NAMALWA (cell line): ENCODE data around the gene WDR74.

ENCODE experiments used
- DNase-seq: peaks from one replicate; pipeline ENCODE4 v3.0.0-alpha.2; 2015; ENCODE audit warnings: low spot score

The WDR74 gene

DNA sequence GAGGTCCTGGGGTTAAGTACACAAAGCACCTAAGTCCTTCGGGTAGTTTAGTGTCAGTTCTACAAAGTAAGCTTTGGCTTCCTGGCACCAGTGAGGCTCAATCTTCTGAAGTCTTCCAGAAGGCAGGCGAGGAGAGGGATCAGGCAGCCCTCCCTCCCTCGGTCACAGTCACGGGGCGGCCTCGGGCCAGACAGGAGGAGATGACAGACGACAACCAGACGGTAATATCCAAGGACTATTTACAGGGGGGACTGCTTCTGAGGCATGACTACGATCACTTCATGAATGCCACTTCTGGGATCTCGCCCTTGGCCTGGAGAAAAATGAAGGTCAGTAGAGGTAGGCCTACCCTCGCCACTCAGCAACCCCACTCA, 47.2 kb downstream of the WDR74 start:
- no peak for DNase-seq

DNA sequence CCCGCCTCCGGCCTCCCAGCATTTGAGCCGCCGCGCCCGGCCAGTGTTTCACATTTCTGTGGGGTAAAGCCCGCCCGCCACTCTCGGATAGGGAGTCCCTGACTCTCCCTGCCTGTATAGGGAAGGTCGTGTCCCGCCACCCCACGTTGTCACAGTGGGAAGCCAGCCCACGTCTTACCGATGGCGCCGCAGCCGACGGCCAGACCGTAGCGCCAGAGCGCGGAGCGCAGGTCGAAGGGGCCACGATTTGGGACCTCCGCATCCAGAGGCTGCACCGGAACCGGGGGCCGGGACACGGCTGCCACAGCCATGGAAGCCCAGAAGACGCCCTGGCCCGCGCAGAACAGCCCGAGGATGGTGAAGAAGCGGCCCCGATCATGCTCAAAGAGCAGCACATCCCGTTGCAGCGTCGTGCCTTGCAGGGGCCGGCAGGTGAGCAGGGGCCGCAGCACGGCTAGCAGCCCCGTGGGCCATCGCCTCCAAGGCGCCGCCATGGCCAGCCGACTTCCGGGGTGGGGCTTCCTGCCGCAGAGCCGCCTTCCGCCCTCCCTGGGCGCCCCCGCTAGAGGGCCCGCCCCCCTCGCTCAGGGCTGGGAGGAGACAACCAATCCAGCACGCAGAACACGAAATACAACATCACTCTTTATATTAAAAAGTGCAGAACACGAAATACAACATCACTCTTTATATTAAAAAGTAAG, 47.7 kb downstream of the WDR74 start, which contains the start of gene TMEM223:
Gene TMEM223, minus strand, starts transcription at position 506 of the 701 bp plus-strand sequence. Its CDS starts 12 bp downstream, at position 494.
- peak; percentile 90 for DNase-seq

DNA sequence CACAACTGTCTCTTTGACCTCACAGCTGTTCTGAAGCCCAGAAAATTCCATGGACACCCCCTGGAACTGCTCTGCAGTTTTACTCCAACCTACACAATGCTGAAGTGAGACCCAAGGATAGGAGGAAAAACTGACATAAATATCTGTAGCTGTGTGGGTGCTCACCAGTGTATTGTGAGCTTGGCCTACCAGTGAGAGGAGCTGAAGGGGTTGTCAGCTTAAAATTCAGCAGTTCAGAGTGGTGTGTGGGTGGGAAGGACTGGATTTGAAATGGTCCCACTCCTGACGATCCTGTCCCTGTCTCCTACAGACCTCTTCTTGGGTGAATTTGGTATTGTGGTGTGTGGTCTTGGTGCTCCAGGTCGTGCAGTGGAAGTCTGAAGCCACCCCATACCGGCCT, 49.8 kb downstream of the WDR74 start:
- no peak for DNase-seq

DNA sequence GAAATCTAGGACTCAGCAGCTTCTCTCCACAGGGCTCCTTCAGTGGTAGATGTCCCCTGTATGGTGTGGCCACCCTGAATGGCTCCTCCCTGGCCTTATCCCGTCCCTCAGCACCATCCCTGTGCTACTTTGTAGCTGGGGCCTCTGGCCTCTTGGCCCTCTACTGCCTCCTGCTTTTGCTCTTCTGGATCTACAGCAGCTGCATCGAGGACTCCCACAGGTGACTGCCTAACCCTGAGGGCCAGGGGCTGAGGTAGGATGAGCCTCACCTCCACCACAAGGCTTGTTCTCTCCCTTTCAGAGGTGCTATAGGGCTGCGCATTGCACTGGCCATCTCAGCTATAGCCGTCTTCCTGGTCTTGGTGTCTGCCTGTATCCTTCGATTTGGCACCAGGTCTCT, 50.4 kb downstream of the WDR74 start:
- no peak for DNase-seq

DNA sequence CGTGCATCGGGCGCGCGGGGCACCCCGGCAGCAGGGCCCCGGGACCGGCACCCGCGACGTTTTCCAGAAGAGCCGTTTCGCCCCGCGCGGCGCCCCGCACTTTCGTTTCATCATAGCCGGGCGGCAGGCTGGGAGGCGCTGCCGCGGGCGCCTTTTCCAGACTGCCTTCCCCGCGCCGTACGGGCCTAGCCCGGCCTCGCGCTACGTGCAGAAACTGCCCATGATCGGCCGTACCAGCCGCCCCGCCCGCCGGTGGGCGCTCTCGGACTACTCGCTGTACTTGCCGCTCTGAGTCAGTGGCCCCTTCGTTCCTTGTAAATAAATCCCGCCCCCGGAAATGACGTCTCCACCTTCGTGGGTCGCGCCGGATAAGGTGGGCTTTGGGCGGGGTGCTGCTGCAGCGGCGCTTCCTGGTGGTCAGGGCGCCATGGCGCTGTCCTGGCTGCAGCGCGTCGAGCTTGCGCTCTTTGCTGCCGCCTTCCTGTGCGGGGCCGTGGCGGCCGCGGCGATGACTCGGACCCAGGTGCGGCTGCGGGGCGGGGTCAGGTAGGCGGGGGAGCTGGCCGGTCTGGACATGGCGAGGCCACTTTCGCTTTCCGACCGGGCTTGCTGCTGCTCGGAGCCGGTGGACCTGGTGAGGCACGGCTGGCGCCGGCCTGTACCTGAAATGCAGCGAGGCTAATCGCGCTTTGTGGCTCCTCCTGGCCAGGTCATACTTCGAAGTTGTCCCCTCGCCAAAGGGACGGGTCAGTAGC, 52.2 kb downstream of the WDR74 start, which contains the start of gene TMEM179B:
Gene TMEM179B, plus strand, starts transcription at position 398 of the 755 bp plus-strand sequence. Its CDS starts 30 bp downstream, at position 428.
- DNase-seq: peak; percentile 98

DNA sequence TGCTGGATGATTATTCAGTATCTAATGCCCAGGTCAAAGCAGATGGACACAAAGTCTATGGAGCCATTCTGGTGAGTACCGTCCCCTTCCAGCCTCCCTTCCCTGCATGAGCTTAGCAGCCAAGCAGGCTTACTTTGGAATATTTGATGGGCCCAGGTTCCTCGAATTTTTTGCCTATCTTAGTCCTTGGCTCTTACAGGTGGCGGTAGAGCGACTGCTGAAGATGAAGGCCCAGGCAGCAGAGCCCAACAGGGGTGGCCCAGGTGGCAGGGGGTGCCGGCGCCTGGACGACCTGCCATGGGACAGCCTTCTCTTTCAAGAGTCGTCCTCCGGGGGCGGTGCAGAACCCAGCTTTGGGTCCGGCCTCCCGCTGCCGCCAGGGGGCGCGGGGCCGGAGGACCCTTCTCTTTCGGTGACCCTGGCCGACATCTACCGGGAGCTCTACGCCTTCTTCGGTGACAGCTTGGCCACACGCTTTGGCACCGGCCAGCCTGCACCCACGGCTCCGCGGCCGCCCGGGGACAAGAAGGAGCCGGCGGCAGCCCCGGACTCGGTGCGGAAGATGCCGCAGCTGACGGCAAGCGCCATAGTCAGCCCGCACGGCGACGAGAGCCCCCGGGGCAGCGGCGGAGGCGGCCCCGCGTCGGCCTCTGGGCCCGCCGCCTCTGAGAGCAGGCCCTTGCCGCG, 52.9 kb downstream of the WDR74 start:
- DNase-seq: peak; percentile 94
